Fibroblast of peridontal ligament (primary cell): ENCODE measurements around the gene CTH.
"Not testable (repeated sequence)": the region's sequence is repeated elsewhere in the genome, so short reads cannot be mapped to it uniquely, and the experiment has no call there.

ENCODE experiments used
- DNase-seq: peaks from one replicate; pipeline ENCODE4 v3.0.0-alpha.2; 2010; ENCODE audit errors: extremely low read depth

CTH gene

DNA sequence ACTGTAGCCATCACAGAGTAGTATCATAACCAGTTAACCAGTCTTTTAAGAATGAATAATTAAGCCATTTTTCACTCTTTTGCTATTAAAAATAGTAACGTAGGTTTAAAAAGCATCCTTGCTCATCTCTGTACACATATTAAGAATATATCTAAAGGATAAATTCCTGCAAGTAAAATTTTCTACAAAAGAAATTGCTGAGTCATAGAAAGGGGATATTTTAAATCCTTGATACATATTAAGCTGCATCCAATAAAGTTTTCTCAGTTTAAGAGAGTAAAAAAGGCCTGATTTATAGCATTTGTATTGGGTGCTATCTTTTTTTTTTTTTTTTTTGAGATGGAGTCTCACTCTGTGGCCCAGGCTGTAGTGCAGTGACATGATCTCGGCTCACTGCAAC, 1.9 kb upstream of the CTH start:
- no peak for DNase-seq

DNA sequence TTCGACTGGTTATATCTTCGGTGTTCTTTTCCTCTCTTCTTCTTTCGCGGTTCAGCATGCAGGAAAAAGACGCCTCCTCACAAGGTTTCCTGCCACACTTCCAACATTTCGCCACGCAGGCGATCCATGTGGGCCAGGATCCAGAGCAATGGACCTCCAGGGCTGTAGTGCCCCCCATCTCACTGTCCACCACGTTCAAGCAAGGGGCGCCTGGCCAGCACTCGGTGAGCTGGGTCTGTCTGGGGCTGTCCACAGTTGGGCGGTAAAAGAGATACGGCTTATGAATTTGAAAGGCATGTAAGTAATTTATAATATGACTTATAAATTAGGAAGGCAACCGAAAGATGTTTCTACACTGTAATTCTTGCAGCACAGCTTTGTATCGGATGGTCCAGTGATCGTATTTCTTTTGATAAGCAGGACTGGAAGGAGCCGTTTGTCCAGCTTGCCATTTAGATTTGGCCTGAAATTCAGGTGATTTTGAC, 334 bp downstream of the CTH start:
- peak; percentile 42 for DNase-seq

- no peak for DNase-seq
Observed at GRCh38 chr1:70415882-70416281, 4.8 kb downstream of the CTH start.

DNA sequence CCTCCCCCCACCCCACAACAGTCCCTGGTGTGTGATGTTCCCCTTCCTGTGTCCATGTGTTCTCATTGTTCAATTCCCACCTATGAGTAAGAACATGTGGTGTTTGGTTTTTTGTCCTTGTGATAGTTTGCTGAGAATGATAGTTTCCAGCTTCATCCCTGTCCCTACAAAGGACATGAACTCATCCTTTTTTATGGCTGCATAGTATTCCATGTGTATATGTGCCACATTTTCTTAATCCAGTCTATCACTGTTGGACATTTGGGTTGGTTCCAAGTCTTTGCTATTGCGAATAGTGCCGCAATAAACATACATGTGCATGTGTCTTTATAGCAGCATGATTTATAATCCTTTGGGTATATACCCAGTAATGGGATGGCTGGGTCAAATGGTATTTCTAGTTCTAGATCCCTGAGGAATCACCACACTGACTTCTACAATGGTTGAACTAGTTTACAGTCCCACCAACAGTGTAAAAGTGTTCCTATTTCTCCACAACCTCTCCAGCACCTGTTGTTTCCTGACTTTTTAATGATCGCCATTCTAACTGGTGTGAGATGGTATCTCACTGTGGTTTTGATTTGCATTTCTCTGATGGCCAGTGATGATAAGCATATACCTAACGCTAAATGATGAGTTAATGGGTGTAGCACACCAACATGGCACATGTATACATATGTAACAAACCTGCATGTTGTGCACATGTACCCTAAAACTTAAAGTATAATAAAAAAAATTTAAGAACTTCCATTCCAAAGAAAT, 8.1 kb downstream of the CTH start:
- DNase-seq, result not testable (repeated sequence)

DNA sequence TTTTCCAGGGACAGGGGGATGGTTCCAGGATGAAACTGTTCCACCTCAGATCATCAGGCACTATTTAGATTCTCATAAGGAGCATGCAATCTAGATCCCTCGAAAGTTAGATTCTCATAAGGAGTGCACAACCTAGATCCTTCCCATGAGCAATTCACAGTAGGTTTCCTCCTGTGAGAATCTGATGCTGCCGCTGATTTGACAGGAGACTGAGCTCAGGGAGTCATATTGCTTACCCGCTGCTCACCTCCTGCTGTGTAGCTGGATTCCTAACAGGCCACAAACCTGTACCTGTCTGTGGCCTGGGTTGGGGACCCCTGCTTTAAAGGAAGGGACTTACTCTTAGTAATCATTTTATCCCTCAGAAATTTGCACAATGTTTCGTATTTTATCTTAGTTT, 9.3 kb downstream of the CTH start:
- DNase-seq, result no peak

DNA sequence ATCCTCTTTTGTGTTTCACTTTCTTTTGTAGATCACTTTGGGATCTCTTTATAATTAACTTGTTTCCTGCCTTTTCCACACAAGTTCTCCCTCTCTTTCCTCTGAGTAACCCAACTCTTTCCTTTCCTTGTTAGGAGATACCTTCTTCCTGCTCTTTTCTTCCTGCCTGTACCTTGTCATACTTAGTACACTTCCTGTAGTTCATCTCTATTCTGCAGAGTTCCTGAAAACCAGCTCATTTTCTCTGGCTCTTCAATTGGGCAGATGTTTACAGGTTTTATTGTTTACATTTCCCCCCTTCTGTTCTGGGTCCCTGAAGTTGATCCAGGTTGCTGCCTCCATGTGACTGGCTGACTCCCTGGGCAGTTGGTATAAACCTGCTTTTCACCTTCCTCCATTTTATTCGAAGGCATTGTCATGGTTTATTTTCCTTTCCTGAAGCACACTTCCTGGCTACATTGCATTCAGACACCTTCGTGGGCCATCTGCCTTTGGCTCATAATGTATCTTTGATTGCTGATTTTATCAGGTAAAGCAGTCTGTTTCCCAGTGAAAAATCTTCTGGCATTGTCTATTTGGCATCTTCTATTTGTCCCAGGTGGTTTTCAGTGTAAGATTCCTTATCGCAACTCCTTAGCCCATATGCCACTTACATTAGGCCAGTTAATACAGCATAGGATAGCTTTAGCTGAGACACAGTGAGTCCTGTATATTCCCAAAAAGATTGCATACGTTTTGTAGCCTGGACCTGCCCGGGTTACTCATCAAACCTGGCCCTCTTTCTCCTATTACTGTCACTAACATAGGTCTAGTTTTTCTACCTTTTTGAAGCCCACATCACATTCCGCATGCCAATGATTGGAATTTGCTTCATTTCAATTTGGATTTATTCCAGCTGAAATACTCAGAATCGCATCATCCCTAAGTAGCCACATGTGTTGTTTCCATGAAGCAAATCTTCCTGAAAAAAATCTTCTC, 15.4 kb downstream of the CTH start:
- DNase-seq, result no peak

GRCh38 chr1:70427976-70428375, 16.9 kb downstream of the CTH start:
- DNase-seq, result no peak

- DNase-seq, result no peak
Observed at GRCh38 chr1:70429219-70429618, 18.2 kb downstream of the CTH start.

DNA sequence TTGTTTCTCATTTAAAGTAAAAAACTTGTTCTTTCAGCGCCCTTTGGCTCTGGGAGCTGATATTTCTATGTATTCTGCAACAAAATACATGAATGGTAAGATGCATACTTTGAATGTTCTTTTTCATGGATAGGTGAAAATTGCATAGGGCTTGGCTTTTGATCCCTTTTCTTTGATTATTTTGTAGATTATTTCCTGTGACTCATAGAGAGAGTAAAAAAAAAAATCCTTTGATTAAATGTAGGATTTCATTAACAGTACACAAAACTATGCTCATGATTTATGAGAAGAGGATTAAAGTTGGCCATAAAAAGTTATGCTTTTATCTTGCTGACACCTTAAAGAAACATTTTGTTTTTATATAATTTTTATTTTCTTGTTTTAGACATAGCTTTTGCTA, 18.7 kb downstream of the CTH start:
- DNase-seq, result no peak

DNA sequence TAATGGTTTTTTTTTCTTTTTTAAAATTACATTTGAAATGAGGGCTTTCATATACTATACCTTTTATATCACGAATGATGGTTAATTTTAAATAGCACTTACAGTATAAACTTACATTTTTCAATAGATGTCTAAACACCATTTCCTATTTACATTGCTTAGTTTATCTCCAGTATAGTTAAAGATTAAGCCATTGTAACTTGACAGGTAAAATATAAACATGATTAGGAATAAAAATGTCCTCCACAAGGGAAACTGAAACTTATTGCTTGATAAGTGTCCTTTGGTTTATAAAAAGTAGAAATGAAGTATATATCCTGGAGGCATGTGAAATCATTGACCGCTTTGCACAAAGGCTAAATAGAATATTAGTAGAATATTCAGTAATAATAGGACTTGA, 20.2 kb downstream of the CTH start:
- no peak for DNase-seq

DNA sequence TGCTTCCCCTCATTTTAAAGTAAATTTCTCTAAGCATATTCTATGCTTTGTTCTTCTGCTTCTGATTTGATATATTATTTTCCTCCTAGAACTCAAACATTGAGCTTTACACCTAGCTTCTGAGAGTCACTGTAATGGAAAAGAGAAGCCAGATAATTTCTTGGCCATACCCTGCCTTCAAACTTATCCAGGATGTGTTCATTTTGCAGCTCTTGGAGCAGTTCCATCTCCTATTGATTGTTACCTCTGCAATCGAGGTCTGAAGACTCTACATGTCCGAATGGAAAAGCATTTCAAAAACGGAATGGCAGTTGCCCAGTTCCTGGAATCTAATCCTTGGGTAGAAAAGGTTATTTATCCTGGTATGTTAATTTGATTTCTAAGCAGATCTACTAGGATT, 20.8 kb downstream of the CTH start:
- no peak for DNase-seq

DNA sequence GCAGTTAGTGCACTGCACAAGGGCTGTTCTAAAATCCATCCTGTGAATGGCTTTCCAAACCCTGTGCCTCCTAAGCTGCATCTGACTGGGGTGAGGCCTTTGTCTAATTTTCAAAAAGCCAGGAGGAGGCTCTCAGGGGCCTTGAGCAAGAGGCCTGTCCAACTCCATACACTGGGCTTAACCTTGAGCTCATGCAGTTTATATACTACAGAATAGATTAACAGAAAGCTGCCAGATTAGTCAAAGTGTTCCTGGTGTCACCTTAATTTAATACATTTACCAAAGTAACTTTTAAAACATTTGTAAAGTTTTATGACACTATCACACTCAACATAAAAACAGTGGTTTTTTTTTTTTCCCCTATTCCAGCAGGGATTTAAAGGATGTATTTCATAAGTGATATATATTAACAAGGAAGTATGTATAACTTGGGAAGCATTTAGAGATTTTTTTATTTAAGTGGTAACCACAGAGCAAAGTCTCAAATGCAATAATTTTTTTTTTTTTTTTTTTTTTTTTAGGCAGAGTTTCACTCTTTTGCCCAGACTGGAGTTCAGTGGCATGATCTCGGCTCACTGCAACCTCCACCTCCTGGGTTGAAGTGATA, 23.3 kb downstream of the CTH start:
- no peak for DNase-seq

GRCh38 chr1:70436622-70437251, 25.7 kb downstream of the CTH start:
- peak; percentile 85 for DNase-seq

DNA sequence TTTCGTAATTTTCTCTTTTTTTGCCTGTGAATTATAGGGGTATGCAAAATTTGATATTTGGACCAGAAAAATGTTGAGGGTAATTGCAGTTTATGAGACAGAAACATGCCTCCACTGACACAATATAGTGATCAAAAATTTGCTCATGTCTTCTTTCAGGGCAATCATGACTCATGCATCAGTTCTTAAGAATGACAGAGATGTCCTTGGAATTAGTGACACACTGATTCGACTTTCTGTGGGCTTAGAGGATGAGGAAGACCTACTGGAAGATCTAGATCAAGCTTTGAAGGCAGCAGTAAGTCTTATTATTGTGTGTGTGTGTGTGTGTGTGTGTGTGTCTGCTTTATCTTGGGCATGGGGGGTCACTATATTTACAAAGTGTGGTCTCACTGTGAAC, 27.5 kb downstream of the CTH start:
- no peak for DNase-seq

GRCh38 chr1:70440642-70441391, 29.7 kb downstream of the CTH start:
- no peak for DNase-seq

DNA sequence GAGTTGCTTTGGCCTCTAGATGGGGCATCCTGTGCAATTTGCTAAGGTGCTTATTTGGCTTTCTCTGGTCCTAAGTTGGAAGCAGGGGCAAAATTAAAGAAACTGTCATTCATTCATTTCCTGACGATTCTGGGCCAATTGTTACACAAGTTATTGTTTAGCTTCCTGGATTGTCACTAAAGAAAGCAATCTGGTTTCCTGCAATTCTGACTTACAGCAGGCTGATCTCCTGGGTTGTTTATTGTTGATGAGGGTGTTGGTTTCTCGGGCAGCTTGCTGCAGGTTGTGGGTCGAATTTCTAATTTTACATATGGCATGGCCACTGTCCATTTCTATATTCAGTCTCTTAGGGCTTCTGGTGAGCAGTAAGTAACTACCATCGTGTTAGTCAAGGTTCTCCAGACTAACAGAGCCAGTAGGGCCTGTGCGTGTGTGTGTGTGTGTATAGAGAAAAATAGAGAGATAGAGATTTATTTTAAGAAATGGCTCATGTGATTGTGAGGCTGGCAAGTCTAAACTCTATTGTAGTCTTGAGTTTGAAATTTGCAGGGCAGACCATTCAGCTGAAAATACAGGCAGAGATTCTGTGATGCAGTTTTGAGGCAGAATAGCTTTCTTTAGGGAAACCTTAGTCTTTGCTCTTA, 30.4 kb downstream of the CTH start:
- no peak for DNase-seq

DNA sequence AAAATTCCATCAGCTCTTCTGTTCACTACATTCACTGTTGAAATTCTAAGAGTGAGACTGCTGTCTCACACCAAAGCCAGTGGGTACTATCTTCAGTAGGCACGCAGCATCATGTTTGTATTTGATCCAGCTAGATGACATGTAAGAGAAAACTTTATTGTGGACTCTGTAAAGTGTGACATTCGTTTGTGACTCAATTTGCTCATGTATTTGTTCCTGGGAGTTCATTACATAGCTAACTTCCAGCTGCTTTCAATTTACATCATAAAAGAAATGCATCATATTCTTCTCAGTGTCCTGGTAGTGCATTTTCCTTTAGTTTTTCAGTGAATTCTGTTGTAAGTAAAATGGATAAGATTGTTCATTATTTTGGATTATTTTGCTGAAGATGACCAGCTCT, 31.4 kb downstream of the CTH start:
- DNase-seq, result peak; percentile 37

DNA sequence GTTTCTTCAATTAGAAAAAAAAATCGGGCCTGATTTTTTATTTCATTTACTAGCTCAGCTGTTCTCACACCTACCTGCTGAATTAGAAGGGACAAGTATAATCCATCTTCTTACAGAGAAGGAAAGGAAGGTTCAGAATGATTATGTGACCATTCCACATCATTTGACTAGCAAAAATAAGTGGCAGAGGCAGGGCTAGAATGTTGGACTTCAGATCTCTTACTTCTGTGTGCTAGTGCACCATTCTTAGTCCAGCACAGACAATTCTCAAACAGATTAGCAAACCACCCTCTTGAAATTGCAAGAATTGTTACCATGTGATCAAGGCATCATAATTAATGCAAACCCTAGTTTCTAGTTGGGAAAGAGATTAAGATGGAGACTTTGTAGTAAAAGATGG, 32.7 kb downstream of the CTH start:
- no peak for DNase-seq

DNA sequence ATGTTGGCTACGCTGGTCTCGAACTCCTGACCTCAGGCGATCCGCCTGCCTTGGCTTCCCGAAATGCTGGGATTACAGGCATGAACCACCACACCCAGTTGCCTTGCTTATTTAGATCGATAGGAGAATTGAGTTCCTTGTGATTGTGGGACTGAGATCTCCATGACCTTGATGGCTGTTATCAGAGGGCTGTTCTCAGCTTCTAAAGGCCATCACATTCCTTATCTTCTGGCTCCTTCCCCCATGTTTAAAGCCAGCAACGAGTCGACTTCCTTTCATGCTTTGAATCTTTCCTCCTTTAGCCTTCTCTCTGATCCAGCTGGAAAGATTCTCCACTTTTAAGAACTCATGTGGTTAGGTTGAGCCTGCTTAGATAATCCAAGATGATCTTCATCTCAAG, 38.0 kb downstream of the CTH start:
- no peak for DNase-seq

DNA sequence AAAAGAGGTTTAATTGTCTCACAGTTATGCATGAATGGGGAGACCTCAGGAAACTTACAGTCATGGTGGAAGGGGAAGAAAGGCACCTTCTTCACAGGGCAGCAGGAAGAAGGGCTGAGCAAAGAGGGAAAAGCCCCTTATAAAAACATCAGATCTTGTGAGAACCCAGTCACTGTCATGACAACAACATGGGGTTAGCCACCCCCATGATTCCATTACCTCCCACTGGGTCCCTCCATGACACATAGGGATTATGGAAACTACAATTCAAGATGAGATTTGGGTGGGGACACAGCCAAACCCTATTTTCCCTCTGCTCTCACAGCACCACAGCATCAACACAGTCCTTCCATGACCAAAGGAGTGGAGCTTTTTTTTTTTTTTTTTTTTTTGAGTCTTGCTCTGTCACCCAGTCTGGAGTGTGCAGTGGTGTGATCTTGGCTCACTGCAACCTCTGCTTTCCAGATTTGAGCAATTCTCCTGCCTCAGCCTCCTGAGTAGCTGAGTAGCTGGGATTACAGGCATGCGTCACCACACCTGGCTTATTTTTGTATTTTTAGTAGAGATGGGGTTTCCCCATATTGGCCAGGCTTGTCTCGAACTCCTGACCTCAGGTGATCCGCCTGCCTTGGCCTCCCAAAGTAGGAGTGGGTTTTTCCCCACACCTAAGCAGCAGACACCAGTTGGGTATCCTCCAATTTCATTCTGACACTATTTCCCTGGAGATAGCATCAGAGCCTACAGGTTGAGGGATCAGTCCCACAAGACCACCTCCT, 41.3 kb downstream of the CTH start:
- not testable (repeated sequence) for DNase-seq
